GM19351 (cell line): ENCODE results near the gene SGMS1.
A peak's percentile ranks its signal among the peaks of the same experiment; 100 is the strongest.
"Not testable (repeated sequence)": the region's sequence is repeated elsewhere in the genome, so short reads cannot be mapped to it uniquely, and the experiment has no call there.

Source experiments
- ATAC-seq: cut with Tn5 transposase; IDR thresholded peaks from one replicate; pipeline ENCODE4 v1.9.1; 2021; ENCODE audit warnings: mild to moderate bottlenecking, moderate library complexity; ENCODE audit not compliant: unreplicated experiment

Gene SGMS1

GRCh38 chr10:50387732-50388073 lies 236.1 kb downstream of the SGMS1 start:
- ATAC-seq: peak; percentile 53

GRCh38 chr10:50387007-50387731 lies 236.6 kb downstream of the SGMS1 start:
- no peak for ATAC-seq

- no peak for ATAC-seq
Observed at GRCh38 chr10:50385624-50386023, 238.1 kb downstream of the SGMS1 start.

- ATAC-seq: no peak
Observed at GRCh38 chr10:50384898-50385297, 238.9 kb downstream of the SGMS1 start.

GRCh38 chr10:50384238-50384637 lies 239.5 kb downstream of the SGMS1 start:
- ATAC-seq: no peak

- ATAC-seq: no peak
Observed at GRCh38 chr10:50382576-50383023, 241.2 kb downstream of the SGMS1 start.

GRCh38 chr10:50381642-50382041 lies 242.1 kb downstream of the SGMS1 start:
- no peak for ATAC-seq

- no peak for ATAC-seq
Observed at GRCh38 chr10:50379616-50380015, 244.1 kb downstream of the SGMS1 start.

GRCh38 chr10:50375745-50376144 lies 248.0 kb downstream of the SGMS1 start:
- ATAC-seq: no peak

- ATAC-seq: no peak
Observed at GRCh38 chr10:50375051-50375452, 248.7 kb downstream of the SGMS1 start.

GRCh38 chr10:50373821-50374501 lies 249.8 kb downstream of the SGMS1 start:
- ATAC-seq: no peak

GRCh38 chr10:50369931-50370330 lies 253.8 kb downstream of the SGMS1 start:
- no peak for ATAC-seq

GRCh38 chr10:50367732-50368131 lies 256.0 kb downstream of the SGMS1 start:
- ATAC-seq: no peak

GRCh38 chr10:50366421-50366820 lies 257.3 kb downstream of the SGMS1 start:
- ATAC-seq: not testable (repeated sequence)

GRCh38 chr10:50364730-50365129 lies 259.0 kb downstream of the SGMS1 start:
- ATAC-seq: not testable (repeated sequence)

GRCh38 chr10:50362547-50363125 lies 261.1 kb downstream of the SGMS1 start:
- peak; percentile 86 for ATAC-seq

- ATAC-seq: no peak
Observed at GRCh38 chr10:50361946-50362345, 261.8 kb downstream of the SGMS1 start.

- ATAC-seq: no peak
Observed at GRCh38 chr10:50360077-50360850, 263.5 kb downstream of the SGMS1 start.

GRCh38 chr10:50358925-50359687 lies 264.6 kb downstream of the SGMS1 start:
- no peak for ATAC-seq

GRCh38 chr10:50358411-50358810 lies 265.3 kb downstream of the SGMS1 start:
- no peak for ATAC-seq

- not testable (repeated sequence) for ATAC-seq
Observed at GRCh38 chr10:50356481-50356832, 267.3 kb downstream of the SGMS1 start.
